Cardiac fibroblast (primary cell): ENCODE measurements around the gene LOXL3.

Experiments
- DNase-seq, 2 donors: peaks; one replicate each; pipeline versions ENCODE4 v3.0.0 to v3.0.0-alpha.2; 2010; ENCODE audit warnings: low read depth in 2 of 2
- H3K4me3 ChIP-seq, 2 donors: replicated peaks in 1 of 2; 1 replicate in 1 of 2; 2 replicates in 1 of 2; pipeline ENCODE4 v1.5.1; 2011; ENCODE audit warnings: low read depth in 2 of 2, low read length in 2 of 2, mild to moderate bottlenecking in 2 of 2, moderate library complexity in 1 of 2
- CTCF ChIP-seq: IDR thresholded peaks from one replicate; pipeline ENCODE4 v1.5.1; 2011; ENCODE audit warnings: low read depth, mild to moderate bottlenecking, low read length, inconsistent platforms

The LOXL3 gene

GRCh38 chr2:74542978-74543377 lies 10.8 kb downstream of the LOXL3 start:
- no peak for TF ChIP-seq CTCF
- H3K4me3 ChIP-seq, result no peak overlapping the region
- DNase-seq, result no peak

GRCh38 chr2:74540291-74540690 lies 13.5 kb downstream of the LOXL3 start:
- DNase-seq, result no peak
- TF ChIP-seq CTCF, result no peak
- H3K4me3 ChIP-seq, result no peak overlapping the region

GRCh38 chr2:74538881-74539339 lies 14.8 kb downstream of the LOXL3 start:
- no peak for TF ChIP-seq CTCF
- no peak for DNase-seq
- H3K4me3 ChIP-seq, result no peak overlapping the region

GRCh38 chr2:74537140-74537539 lies 16.6 kb downstream of the LOXL3 start:
- DNase-seq, result peak in 1 of 2 donors; percentile 29
- H3K4me3 ChIP-seq, result no peak overlapping the region
- no peak for TF ChIP-seq CTCF

- H3K4me3 ChIP-seq, result no peak overlapping the region
- no peak for TF ChIP-seq CTCF
- DNase-seq, result no peak
Observed at GRCh38 chr2:74536166-74536950, 17.4 kb downstream of the LOXL3 start.

GRCh38 chr2:74535440-74535965 lies 18.2 kb downstream of the LOXL3 start:
- no peak for DNase-seq
- no peak overlapping the region for H3K4me3 ChIP-seq
- no peak for TF ChIP-seq CTCF

GRCh38 chr2:74534411-74534810 lies 19.3 kb downstream of the LOXL3 start:
- no peak overlapping the region for H3K4me3 ChIP-seq
- DNase-seq, result no peak
- TF ChIP-seq CTCF, result no peak
